Measurements from ENCODE around the gene LGALS4. TPM values are rescaled to one million over a fixed set of nuclear protein-coding genes. Genes with fewer than 3 reads are reported as not detected.
A peak's percentile ranks its signal among the peaks of the same experiment; 100 is the strongest.

The LGALS4 gene
- total and polyA plus RNA-seq, 9 of the 15 experiments (the other 6 are each of a cell fraction or from before 2014, with no cell fraction given): 0.08 to 1.1 (median 0.30) TPM; not detected in 3

GRCh38 chr19:38781058-38781457, 31.7 kb downstream of the LGALS4 start (continued):
- TF ChIP-seq, protein P1, sequence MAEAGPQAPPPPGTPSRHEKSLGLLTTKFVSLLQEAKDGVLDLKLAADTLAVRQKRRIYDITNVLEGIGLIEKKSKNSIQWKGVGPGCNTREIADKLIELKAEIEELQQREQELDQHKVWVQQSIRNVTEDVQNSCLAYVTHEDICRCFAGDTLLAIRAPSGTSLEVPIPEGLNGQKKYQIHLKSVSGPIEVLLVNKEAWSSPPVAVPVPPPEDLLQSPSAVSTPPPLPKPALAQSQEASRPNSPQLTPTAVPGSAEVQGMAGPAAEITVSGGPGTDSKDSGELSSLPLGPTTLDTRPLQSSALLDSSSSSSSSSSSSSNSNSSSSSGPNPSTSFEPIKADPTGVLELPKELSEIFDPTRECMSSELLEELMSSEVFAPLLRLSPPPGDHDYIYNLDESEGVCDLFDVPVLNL (CRISPR knock-in tag; IDR thresholded peaks at IDR 0.05; ENCODE audit: low read depth): no peak
- TF ChIP-seq, protein P2, sequence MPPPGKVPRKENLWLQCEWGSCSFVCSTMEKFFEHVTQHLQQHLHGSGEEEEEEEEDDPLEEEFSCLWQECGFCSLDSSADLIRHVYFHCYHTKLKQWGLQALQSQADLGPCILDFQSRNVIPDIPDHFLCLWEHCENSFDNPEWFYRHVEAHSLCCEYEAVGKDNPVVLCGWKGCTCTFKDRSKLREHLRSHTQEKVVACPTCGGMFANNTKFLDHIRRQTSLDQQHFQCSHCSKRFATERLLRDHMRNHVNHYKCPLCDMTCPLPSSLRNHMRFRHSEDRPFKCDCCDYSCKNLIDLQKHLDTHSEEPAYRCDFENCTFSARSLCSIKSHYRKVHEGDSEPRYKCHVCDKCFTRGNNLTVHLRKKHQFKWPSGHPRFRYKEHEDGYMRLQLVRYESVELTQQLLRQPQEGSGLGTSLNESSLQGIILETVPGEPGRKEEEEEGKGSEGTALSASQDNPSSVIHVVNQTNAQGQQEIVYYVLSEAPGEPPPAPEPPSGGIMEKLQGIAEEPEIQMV (tag; conservative IDR thresholded peaks at IDR 0.05; ENCODE audit: low read depth): no peak
- TF ChIP-seq HDAC2 (IDR thresholded peaks at IDR 0.05) (peak; percentile 42; the same call in 1 of the 2 replicates), ZFP36 (IDR thresholded peaks at IDR 0.05; ENCODE audit: low read depth, low read length, partially characterized antibody) (no peak), RBM15 (IDR thresholded peaks at IDR 0.05; ENCODE audit: insufficient read depth, low read length) (no peak), ZBTB11 (CRISPR knock-in tag; IDR thresholded peaks at IDR 0.05) (no peak), TCFL5 (CRISPR knock-in tag; conservative IDR thresholded peaks at IDR 0.05) (no peak), HNRNPK (IDR thresholded peaks at IDR 0.05; ENCODE audit: low read depth, low read length, poor library complexity, severe bottlenecking) (no peak), HCFC1 (IDR thresholded peaks at IDR 0.05; ENCODE audit: low read depth, low read length) (no peak), NRF1 (conservative IDR thresholded peaks at IDR 0.05 in 1 of 2, IDR thresholded peaks at IDR 0.05 in 1 of 2) (0 out of 4 replicates have a peak, but pooled peaks of 1 of the 2 experiments have one; percentile 12), ZBTB1 (CRISPR knock-in tag; IDR thresholded peaks at IDR 0.05; ENCODE audit: borderline replicate concordance, low read depth) (no peak), USF2 (CRISPR knock-in tag; IDR thresholded peaks at IDR 0.05) (no peak), TOE1 (IDR thresholded peaks at IDR 0.05; ENCODE audit: borderline replicate concordance) (no peak), TOE1 (CRISPR knock-in tag; IDR thresholded peaks at IDR 0.05; ENCODE audit: borderline replicate concordance, low read depth) (no peak)
- TF ChIP-seq, protein P3, sequence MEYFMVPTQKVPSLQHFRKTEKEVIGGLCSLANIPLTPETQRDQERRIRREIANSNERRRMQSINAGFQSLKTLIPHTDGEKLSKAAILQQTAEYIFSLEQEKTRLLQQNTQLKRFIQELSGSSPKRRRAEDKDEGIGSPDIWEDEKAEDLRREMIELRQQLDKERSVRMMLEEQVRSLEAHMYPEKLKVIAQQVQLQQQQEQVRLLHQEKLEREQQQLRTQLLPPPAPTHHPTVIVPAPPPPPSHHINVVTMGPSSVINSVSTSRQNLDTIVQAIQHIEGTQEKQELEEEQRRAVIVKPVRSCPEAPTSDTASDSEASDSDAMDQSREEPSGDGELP (CRISPR knock-in tag; IDR thresholded peaks at IDR 0.05; ENCODE audit: borderline replicate concordance): no peak; the same call in 1 of the 2 replicates
- TF ChIP-seq, protein P4, sequence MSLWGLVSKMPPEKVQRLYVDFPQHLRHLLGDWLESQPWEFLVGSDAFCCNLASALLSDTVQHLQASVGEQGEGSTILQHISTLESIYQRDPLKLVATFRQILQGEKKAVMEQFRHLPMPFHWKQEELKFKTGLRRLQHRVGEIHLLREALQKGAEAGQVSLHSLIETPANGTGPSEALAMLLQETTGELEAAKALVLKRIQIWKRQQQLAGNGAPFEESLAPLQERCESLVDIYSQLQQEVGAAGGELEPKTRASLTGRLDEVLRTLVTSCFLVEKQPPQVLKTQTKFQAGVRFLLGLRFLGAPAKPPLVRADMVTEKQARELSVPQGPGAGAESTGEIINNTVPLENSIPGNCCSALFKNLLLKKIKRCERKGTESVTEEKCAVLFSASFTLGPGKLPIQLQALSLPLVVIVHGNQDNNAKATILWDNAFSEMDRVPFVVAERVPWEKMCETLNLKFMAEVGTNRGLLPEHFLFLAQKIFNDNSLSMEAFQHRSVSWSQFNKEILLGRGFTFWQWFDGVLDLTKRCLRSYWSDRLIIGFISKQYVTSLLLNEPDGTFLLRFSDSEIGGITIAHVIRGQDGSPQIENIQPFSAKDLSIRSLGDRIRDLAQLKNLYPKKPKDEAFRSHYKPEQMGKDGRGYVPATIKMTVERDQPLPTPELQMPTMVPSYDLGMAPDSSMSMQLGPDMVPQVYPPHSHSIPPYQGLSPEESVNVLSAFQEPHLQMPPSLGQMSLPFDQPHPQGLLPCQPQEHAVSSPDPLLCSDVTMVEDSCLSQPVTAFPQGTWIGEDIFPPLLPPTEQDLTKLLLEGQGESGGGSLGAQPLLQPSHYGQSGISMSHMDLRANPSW (CRISPR knock-in tag; IDR thresholded peaks at IDR 0.05): no peak
